Thyroid gland (tissue), 4 donors: ENCODE data around the gene SYS1. TPM values are rescaled to one million over a fixed set of nuclear protein-coding genes. Genes with fewer than 3 reads are reported as not detected.

ENCODE experiments used
- DNase-seq, 2 donors: peaks; one replicate each; pipeline ENCODE4 v3.0.0-alpha.2; 2019
- H3K27ac ChIP-seq, 3 donors: fragments of 200-600 bp; sonication (generic); 1 replicate in 2 of 3; 2 replicates in 1 of 3; pipeline ENCODE4 v1.5.1; 2016 to 2019; ENCODE audit warnings: mild to moderate bottlenecking in 1 of 3, moderate library complexity in 1 of 3
- H3K27me3 ChIP-seq: fragments of 200-600 bp; sonication (generic); one replicate; pipeline ENCODE4 v1.5.1; 2019
- H3K36me3 ChIP-seq, 2 donors: fragments of 200-600 bp; sonication (generic); one replicate each; pipeline ENCODE4 v1.5.1; 2016 to 2019
- H3K4me1 ChIP-seq, 2 donors: fragments of 200-600 bp; sonication (generic); one replicate each; pipeline ENCODE4 v1.5.1; 2017 to 2019
- H3K4me3 ChIP-seq, 3 donors: fragments of 200-600 bp; sonication (generic); replicated peaks in 1 of 3; 1 replicate in 2 of 3; 2 replicates in 1 of 3; pipeline ENCODE4 v1.5.1; 2016; ENCODE audit warnings: mild to moderate bottlenecking in 1 of 3
- H3K9me3 ChIP-seq: fragments of 200-600 bp; sonication (generic); one replicate; pipeline ENCODE4 v1.5.1; 2017
- CTCF ChIP-seq, 6 experiments: fragments of 200-600 bp in 3 of 6; fragments of 450-650 bp in 3 of 6; sonication (generic) in 3 of 6; IDR thresholded peaks; one replicate each; pipeline ENCODE4 v1.5.1; 2016 to 2019; ENCODE audit warnings: antibody characterized with exemption in 6 of 6, mild to moderate bottlenecking in 2 of 6, inconsistent platforms in 1 of 6, moderate library complexity in 1 of 6
- POLR2A ChIP-seq, 2 donors: fragments of 450-650 bp; IDR thresholded peaks; one replicate each; pipeline ENCODE4 v1.6.1; 2017; ENCODE audit warnings: antibody characterized with exemption in 2 of 2, mild to moderate bottlenecking in 2 of 2, moderate library complexity in 1 of 2
- WGBS, 2 donors: methylation state at CpG; one replicate each; pipeline ENCODE4 v1.1.5; 2017; 5-methylcytosine and 5-hydroxymethylcytosine counted together
- intact Hi-C: fragments of 100-400 bp; cut with DNase I; formaldehyde crosslinking; loops from one replicate; pipeline ENCODE4 v1.15.1; 2023
- total RNA-seq, 4 donors: library from RNA; depleted of rRNA; stranded (reverse); fragments of >200 nt; gene quantifications; one replicate each; pipeline ENCODE4 v1.2.3, GENCODE V29; 2016

SYS1 gene
- total RNA-seq = 10 to 100 TPM; 52.7 to 86.1 (median 76.6) TPM

GRCh38 chr20:45362804-45363610, at the start of gene SYS1:
SYS1 (plus strand) TSS chr20:45363156; CDS start chr20:45363532, 376 bp downstream.
- intact Hi-C loops = no loop called here

DNA sequence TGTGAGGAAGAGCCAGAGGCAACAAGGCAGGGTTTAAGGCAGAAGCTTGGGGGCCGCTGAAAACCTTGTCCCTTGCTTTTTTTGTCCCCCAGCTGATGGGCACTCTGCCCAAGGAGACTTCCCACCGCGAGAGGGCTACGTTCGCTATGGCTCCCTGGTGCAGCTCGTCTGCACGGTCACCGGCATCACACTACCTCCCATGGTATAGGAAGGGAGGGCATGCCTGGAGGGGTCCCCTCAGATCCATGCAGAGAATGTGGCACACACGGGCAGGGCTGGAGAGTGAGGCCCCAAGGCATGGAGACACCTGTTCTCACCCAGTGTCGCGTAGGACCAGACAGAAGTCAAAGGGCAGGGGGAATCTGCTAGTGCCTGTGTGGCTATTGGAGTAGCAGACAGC, 49.0 kb upstream of the SYS1 start:
- no peaks in the 10 kb centered on the region for H3K9me3 ChIP-seq
- TF ChIP-seq CTCF (IDR thresholded peaks at IDR 0.05) (no peak), POLR2A (IDR thresholded peaks at IDR 0.05) (no peak)
- H3K27me3 ChIP-seq = no peaks in the 10 kb centered on the region
- no peaks in the 10 kb centered on the region for H3K36me3 ChIP-seq
- DNase-seq = no peak
- H3K4me3 ChIP-seq = no peak overlapping the region
- intact Hi-C loops = loop anchor here (10.0 kb wide), 1 partner anchor 461 kb away; no protein-coding TSS in a partner anchor
- peaks cover 0 to 3% of the 10 kb centered on the region in 2 donors for H3K4me1 ChIP-seq
- H3K27ac ChIP-seq = no peak overlapping the region
- WGBS, 2 donors = 76 to 87% methylated on average over 11 of the region's 11 CpGs

More at GRCh38 chr20:45362804-45363610, at the start of gene SYS1:
- Histone ChIP-seq H3K27me3 (no peaks in the 10 kb centered on the region), H3K36me3 (peaks cover 23 to 24% of the 10 kb centered on the region in 2 donors), H3K4me3 (peak within 1 kb of the TSS; percentile 37 to 55 (median 46)), H3K9me3 (no peaks in the 10 kb centered on the region), H3K4me1 (peaks cover 20 to 33% of the 10 kb centered on the region in 2 donors), H3K27ac (peak within 1 kb of the TSS; percentile 89 to 95 (median 89))
- peak; percentile 83 to 98 (median 87) for TF ChIP-seq CTCF (IDR thresholded peaks at IDR 0.05)
- TF ChIP-seq POLR2A (IDR thresholded peaks at IDR 0.05) = peak; percentile 6 to 95
- peak; percentile 98 to 99 for DNase-seq
- 0% methylated on average over 23 to 31 of the region's 55 CpGs for WGBS, 2 donors

DNA sequence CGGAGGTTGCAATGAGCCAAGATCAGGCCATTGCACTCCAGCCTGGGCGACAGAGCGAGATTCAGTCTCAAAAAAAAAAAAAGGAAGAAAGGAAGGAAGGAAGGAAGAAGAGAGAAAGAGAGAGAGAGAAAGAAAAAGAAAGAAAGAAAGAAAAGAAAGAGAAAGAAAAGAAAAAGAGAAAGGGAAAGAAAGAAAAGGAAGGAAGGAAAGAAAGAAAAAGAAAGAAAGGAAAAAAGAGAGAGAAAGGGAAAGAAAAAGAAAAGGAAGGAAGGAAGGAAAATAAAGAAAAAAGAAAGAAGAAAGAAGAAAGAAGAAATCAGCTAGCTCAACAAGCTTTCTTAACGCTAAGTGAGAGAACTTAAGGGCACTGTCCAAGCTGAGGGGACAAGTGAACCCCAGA, 47.3 kb upstream of the SYS1 start:
- intact Hi-C loops = loop anchor here (5.0 to 10.0 kb wide), 3 partner anchors 57 to 459 kb away; no protein-coding TSS in a partner anchor
- Histone ChIP-seq H3K4me3 (no peak overlapping the region), H3K27ac (no peak overlapping the region), H3K36me3 (no peaks in the 10 kb centered on the region), H3K27me3 (no peaks in the 10 kb centered on the region), H3K9me3 (no peaks in the 10 kb centered on the region), H3K4me1 (peaks cover 0 to 3% of the 10 kb centered on the region in 2 donors)
- WGBS, 2 donors = 85 to 89% methylated on average over 4 of the region's 4 CpGs
- no peak for DNase-seq
- TF ChIP-seq POLR2A (IDR thresholded peaks at IDR 0.05) = no peak
- no peak for TF ChIP-seq CTCF (IDR thresholded peaks at IDR 0.05)

DNA sequence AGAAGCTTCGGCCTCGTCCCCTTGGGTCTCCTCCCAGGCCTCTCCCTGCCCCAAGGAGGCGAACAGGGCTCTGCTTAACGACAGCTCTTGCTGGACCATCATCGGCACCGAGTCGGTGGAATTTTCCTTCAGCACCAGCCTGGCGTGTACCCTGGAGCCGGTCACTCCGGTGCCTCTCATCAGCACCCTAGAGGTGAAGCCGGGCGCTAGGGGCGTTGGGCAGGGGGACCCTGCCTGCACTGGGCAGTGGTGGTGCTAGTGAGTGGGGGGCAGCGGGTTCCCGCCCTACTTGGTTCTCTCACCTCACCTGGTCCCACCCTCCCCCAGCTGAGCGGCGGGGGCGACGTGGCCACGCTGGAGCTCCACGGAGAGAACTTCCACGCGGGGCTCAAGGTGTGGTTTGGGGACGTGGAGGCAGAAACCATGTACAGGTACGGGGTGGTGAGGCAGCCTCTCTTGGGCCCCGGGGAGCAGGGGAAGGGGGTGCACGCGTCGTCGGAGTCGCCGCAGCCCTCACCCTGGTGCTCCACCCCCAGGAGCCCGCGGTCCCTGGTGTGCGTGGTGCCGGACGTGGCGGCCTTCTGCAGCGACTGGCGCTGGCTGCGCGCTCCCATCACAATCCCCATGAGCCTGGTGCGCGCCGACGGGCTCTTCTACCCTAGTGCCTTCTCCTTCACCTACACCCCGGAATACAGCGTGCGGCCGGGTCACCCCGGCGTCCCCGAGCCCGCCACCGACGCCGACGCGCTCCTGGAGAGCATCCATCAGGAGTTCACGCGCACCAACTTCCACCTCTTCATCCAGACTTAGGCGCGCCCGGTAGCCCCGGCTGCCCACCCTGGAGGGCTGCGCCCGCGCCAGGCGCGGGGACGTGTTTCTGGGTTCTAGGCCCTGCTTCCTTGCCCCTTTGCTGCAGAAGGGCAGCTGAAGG, 46.5 kb upstream of the SYS1 start:
- WGBS, 2 donors = 19 to 23% methylated on average over 28 to 51 of the region's 71 CpGs
- intact Hi-C loops = loop anchor here (5.0 to 10.0 kb wide), 3 partner anchors 56 to 458 kb away; no protein-coding TSS in a partner anchor
- H3K27ac ChIP-seq = no peak overlapping the region
- no peaks in the 10 kb centered on the region for H3K27me3 ChIP-seq
- no peak overlapping the region for H3K4me3 ChIP-seq
- H3K4me1 ChIP-seq = peaks cover 0 to 3% of the 10 kb centered on the region in 2 donors
- TF ChIP-seq CTCF (IDR thresholded peaks at IDR 0.05) (no peak), POLR2A (IDR thresholded peaks at IDR 0.05) (no peak)
- H3K9me3 ChIP-seq = no peaks in the 10 kb centered on the region
- H3K36me3 ChIP-seq = no peaks in the 10 kb centered on the region
- DNase-seq = no peak
